Measurements from ENCODE around the gene BTK. TPM values are rescaled to one million over a fixed set of nuclear protein-coding genes. Genes with fewer than 3 reads are reported as not detected.

The BTK gene
- 0.07 TPM in 1 of 2 replicates, not detected in the other for total RNA-seq

DNA sequence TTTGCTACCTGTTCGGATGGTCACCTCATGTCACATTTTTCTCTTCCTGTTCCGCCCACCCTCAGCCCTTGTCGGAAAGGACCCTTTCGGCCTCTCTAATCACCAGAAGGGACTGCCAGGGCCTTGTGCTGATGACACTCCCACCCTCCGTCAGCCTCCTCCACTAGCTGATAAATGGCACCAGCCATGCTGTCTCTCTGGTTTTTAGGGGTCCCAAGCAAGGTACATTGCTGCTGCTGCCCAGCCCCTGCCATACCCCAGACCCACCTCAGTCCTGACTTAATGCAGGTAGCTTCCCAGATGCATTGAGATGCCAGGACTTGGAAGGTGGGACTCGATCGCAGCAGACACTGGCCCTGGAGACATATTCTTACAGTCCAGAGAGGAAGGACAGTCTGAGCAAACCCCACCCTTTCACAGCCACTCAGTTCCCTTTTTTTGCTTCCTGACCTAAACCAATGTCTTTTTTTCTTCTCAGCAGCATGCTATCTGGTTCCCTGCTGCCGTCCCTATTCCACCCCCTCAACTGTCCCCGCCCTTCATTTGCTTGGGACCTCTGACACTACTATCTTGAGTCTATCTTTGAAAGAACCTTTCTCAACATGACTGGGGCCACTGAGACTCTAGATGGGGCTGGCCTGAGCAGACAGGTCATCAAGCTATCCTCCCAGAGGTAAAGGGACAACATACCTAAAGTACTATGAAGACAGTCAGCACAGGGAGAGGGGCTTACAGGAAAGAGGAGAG is at the start of gene BTK:
BTK (minus strand) TSS at position 397 of the 747 bp plus-strand sequence. CDS start 10,907 bp downstream, outside the sequence.
- DNase-seq (ENCODE audit: low read depth, low spot score): no peak

DNA sequence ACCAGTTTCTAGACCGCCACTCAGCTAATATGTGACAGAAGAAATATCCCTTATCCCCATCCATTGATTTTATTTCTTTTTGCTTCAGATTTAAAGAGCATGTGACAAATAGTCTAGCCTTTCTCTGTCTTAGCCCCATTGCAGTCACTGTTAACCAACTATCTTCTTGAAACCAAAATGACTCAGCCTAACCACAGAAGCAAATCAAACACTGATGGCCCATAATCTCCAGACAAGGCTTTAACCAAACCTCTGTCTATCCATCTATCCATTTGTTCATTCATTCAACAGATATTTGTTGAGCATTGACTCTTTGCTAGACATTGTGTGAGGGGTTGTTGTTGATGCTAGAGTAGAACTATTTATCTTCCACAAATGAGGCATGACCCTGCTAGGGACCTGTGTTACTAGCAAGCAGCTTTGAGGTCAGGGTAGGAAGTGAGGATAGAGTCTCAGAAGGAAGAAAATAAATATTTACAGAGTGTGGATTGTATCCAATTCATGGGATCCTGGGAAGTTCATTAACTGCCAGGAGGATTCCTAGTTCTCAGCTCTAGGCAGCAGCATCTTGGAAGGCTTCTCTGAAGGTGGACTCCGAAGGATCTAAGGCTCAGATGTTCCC is 44.6 kb upstream of the BTK start:
- DNase-seq (ENCODE audit: low read depth, low spot score): no peak

DNA sequence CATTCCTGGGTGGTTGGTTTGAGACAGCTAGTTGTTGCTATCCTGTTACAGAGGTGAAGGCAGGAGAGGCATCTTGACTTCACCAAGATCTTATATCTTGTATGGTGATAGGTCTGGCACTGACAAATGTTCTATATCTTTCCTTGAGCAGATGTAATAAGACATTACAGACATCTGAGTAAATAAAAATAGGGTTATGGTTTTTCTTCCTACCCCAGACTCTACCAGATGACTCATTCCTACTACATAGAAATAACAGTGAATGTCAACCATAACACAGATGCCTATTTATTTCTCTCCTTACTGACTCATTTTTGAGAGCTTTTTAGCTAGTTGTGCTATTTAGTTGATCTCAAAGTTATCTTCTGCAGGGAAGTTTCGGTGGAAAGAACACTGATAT is 43.9 kb upstream of the BTK start:
- DNase-seq (ENCODE audit: low read depth, low spot score): no peak

DNA sequence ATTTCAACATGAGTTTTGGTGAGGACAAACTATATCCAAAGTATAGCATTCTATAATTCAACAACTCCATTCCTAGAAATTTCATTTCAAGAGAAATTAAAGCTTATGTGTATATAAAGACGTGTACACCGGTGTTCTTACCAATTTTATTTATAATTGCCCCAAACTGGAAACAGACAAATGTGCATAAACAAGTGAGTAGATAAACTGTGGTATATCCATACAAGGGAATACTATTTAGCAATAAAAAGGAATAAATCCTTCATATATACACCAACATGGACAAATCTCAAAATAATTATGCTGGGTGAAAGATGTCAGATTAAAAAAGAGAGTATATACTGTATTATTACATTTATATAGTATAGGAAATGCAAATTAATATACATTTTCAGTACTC is 42.0 kb upstream of the BTK start:
- DNase-seq (ENCODE audit: low read depth, low spot score): no peak

DNA sequence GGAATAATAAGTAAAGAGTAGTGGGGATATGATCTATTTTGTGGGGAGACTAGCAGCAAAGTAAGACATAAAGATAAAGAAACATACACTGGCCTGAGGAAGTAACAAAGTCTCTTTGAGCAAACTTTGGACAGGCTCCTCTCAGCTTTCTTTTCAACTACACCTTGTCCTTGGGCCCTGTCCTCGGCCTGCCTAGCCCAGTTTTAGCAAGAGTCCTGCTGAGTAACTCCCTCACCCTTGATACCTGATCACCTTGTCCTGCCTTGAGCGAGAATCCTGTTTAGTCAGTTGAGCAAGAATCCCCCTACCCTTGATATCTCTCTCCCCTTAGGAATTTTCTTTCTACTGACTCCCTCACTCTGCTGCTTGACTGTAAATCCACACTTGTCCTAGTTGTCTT is 33.5 kb upstream of the BTK start:
- no peak for DNase-seq (ENCODE audit: low read depth, low spot score)

DNA sequence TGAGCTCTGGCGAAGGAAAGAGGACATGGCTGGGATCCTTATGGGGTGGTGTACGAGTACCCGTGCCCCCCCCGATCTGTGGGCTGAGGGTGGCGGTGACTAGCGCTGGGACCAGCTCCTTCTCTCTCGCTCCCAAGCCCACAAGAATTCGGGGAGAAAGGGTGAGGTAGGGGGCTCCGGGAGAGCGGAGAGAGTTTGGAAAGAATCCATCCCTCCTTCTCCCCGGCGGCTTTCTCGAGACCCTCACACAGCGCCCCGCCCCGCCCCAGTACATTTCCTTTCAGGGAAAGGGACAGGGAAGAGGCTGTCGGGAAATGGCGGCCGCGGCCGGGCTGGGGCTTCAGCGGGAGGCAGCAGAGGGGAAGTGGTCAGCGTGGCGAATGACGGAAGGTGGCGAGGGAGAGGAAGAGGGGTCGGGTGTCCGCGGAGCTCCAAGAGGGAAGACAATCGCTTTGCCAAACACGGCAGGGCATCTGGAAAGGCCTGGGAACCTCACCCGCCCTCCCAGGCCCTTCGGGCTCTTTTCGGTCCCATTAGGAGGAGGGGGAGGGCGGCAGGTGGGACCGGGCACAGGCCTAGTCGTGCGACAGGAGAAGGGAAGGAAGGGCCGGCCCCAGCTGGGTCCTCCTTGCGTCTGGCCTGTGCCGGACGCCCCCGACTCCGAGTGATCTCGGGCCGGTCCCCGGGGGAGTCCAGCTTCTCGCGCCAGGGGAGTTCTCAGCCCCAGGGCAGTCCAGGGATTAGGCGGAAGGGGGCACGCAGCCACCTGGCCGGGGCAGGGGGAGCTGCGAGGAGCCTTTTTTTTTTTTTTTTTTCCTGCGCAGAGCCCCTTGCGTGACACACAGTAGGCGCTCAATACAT is 32.2 kb upstream of the BTK start:
- no peak for DNase-seq (ENCODE audit: low read depth, low spot score)

DNA sequence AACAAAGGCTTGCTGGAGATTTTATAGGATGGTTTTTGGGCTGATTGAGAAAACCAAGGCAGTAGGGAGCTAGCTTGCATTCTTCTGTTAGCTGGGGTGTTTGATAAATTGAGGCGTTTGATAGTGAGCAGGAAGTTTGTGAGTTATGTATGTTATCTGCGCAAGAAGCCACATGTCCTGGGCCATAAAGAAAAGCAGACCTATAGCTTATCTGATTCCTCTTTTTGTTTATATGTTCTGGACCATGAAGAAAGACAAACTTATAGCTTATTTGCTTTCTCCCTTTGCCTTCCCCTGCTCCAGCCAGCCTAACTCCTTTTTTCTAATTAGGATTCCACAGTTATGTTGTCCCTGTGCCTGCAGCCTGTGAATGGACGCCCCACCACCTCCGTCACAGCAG is 31.2 kb upstream of the BTK start:
- no peak for DNase-seq (ENCODE audit: low read depth, low spot score)

DNA sequence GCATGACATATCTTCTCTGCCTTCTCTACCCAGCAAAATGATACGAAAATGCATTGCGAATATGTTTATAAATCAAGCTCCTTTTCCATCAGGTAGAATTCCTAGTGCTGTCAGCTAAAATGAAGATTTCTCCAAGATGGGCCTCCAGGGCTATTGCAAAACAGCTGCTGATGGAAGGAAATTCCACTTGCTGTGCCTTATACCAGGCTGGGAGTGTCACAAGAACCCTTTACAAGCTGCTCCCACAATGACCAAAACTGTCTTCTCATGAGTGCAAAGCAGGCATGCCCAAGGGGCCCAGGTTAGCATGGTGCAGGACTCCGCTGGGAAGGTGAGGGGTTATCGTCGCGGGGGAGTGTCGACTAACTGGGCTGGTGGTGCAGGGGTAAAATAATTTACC is 30.7 kb upstream of the BTK start:
- DNase-seq (ENCODE audit: low read depth, low spot score): no peak

DNA sequence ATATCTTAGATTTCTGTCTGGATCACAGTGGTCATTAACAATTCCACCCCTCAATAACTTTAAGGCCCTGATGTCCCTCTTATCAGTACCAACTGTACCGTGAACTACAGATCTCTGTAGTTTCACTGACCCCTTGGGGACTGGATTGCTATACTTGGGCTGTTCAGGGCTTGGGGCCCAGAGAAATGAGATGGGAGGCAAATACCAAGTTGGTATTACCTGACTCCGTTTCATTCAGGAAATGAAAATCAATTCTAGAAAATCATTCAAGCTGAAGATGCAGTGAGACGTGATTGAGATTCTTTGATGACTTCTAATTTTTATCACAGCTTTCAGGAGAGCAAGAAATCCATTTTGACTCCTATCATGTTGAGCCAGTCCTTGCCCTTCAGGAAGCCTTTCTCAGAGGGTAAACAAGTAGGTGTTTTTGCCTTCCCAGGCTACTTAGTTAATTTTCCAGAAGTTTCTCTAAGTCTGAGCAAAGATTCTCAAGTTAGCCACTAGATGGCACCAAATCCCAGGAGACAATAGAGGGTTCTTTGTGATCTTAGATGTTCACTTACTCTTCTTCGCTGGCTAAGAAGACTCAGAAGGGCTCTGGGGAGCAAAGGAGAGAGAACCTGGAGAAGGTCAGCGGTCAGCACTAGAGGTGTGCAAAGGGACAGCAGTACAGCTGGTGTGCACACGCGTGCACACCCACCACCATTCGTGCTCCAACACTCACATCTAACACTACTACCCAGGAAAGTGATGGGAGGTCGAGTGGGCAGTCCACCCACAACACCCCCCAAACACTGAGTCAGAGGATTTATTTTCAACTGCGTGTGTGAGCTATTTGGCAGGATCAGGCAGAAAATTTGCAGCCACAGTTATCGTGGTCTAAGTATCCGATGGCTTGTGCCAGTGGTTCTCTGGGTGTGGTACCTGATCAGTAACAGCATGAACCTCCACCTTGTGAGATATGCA is 29.5 kb upstream of the BTK start:
- DNase-seq (ENCODE audit: low read depth, low spot score): peak; percentile 52

DNA sequence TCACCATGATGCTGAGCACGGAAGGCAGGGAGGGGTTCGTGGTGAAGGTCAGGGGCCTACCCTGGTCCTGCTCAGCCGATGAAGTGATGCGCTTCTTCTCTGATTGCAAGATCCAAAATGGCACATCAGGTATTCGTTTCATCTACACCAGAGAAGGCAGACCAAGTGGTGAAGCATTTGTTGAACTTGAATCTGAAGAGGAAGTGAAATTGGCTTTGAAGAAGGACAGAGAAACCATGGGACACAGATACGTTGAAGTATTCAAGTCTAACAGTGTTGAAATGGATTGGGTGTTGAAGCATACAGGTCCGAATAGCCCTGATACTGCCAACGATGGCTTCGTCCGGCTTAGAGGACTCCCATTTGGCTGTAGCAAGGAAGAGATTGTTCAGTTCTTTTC is 26.0 kb upstream of the BTK start:
- DNase-seq (ENCODE audit: low read depth, low spot score): no peak

DNA sequence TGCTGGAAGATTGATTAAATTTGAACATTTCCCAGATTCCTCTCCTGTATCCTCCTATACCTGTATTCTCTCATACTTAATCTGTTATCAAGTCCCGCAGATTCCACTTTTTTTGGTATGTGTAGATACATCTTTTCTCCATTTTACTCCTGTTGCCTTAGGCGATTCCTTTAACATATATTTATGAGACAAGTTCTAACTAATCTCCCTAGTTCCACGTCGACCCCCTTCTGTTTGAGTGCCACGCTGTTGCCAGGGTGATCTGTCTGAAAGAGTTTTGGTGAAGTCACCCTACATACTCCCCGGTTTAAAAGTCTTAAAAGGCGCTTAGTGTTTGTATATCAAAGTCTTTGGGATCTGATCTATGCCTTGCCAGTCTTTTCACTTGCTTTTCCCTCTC is 24.5 kb upstream of the BTK start:
- DNase-seq (ENCODE audit: low read depth, low spot score): no peak

DNA sequence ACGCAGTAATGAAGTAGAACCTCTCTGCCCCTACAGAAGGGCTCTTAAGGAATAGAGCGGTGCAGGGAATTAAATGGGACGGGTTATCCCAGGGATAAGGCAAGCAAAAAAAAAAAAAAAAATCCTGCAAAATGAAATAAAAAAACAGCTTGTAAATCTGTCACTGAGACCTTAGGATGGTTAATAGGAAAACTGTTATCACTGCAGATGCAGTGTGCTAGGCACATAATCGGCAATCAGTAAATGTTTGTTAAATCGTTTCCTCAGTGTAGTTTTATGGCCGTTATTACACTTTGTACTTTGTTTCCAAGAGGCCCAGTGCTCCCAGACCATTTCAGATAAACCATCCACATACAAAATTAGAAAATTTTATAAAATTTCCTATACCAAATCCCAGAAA is 23.1 kb upstream of the BTK start:
- no peak for DNase-seq (ENCODE audit: low read depth, low spot score)

DNA sequence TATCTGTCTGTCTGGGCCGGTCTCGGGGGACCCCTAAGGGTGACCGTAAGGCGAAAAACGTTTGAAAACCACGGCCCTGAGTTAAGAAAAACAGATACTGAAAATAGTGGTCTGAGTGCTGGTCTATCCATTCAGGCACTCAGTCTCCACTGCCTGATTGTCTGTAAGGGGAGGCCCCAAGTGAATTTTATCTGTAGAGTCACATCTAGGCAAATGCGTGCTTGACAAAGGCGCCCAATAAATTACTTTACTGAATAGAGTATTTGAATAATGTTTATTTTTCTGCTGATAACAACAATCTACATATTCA is 22.5 kb upstream of the BTK start:
- no peak for DNase-seq (ENCODE audit: low read depth, low spot score)

DNA sequence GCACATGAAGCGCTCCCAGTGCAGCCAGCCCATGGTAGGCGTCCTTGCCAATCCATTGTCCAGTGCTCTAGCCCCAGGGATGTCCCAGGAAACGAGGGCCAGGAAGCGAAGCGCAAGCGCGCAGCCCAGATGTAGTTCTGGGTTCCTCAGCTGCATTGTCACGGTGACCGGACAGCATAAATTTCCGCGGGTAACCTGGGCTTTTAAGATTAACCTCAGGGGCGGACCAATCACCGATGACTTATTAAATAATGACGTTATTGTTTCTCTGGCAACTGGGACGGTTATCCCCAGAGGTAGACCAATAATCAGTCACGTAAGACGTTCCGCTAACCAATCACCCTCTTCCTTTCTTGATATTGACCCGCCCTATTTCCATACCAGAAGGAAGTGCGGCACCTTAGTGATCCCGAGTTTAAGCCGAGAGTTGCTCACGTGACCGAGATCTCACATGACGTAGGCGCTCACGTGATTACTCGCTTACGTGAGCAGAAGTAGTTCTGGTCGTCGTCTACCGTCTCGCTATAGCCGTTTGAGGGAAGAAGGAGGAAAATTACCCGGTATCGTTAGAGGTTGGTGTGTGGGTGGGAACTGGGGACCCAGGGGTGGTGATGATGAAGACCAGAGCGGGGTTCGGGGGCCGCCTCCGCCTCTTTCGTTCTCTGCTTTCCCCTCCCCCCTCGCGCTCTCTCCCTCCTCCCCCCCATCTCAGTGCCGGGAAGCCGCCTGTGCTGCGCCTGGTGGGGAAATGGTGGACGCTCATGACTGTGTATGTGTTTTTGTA is 21.9 kb upstream of the BTK start, which contains the start of the genes GLA and HNRNPH2:
GLA (minus strand) TSS at position 178 of the 784 bp plus-strand sequence; CDS start at position 156, 22 bp downstream.
HNRNPH2 (plus strand) TSS at position 475 of the 784 bp plus-strand sequence. CDS start 3,767 bp downstream, outside the sequence.
- peak; percentile 94 for DNase-seq (ENCODE audit: low read depth, low spot score)

DNA sequence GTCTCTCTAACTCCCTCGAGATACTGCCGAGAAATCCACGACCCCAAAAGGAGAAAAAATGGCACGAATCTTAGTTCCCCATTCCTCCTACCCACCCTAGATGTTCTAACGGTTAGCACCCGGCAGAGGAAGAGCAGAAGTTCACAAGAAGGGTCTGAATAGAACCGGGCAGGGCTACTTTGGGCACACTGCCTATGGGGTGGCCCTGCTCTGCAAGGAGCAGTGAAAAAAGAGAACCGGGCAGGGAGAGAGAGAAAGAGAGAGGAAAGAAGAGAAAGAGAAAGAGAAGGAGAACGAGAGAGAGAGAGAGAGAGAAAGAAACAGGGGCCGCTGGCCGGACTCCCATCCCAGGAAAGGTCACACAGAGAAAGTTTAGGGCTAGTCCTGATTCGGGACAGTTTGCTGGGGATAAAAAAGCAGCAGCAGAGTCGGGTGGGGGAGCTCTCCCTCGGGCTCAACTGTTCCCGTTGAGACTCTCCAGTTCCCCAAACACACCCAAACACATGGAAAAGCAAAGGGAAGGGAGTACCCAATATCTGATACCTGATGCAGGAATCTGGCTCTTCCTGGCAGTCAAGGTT is 21.3 kb upstream of the BTK start:
- no peak for DNase-seq (ENCODE audit: low read depth, low spot score)

DNA sequence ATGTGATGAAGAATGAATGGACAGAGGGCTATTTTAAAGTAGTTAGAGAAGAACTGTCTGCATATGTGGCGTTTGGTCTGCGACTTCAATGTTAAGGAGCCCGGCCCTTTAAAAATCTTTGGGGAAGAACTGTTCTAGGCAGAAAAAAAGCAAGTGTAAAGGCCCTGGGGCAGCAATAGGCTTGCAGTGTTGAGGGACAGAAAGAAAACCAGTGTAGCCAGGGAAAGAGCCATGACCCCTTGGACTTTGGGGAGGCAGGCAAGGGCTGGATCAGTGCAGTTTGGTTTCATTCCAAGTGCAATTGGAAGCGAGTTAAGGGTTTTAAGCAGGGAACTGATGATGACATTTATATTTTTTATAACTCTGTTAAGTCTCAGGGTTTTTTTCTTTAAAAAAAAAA is 13.8 kb upstream of the BTK start:
- no peak for DNase-seq (ENCODE audit: low read depth, low spot score)

DNA sequence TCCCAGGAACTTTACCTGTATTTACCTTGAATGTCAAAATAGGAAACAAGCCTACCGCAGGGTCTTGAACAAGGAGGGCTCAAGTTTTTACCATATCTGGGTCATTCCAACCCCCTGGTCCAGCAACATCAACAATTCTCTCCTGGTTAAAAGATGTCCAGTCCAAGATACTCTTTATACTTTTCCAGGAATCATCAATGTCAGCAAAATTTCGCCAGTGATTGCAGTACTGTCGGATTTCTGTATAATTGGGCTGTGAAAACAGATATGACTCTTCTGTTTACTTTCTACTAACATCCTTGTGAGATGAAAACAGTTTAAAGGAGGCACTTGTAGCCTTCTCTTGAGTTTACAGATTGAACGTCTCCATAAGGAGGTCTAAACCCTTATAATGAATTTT is 12.7 kb upstream of the BTK start:
- no peak for DNase-seq (ENCODE audit: low read depth, low spot score)

DNA sequence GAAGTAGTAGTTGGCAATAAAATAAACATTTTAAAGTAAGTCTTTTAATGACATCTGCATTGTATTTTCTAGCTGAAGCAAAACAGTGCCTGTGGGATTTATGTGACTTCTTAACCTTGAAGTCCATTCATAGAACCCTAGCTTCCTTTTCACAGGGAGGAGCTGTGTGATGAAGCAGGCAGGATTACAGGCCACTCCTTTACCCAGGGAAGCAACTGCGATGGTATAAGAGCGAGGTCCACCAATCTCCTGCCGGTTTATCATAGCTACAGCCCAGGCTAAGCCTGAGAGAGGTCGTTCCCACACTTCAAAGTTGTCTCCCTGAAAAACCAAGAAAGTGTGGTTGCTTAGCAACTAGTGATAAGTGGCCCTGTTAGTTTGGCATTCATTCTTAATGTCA is 11.8 kb upstream of the BTK start:
- no peak for DNase-seq (ENCODE audit: low read depth, low spot score)

DNA sequence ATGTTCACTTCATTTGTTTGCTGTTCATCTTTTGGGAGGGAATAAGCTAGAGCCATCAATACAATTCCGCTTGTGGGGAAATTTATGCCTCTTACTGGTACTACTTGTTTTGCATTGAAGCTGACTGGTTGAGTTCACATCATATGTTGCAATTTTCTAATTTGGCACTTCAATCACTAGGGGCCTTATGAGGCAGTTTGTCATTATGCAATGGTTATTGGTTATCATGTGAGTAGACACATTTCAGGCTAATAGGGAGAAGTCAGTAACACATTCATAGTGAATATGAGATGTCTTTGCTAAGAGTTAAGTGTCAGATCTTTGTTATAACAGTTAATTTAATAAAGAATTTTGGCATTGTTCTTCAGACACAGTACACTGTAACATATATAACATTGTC is 9.8 kb upstream of the BTK start:
- no peak for DNase-seq (ENCODE audit: low read depth, low spot score)

DNA sequence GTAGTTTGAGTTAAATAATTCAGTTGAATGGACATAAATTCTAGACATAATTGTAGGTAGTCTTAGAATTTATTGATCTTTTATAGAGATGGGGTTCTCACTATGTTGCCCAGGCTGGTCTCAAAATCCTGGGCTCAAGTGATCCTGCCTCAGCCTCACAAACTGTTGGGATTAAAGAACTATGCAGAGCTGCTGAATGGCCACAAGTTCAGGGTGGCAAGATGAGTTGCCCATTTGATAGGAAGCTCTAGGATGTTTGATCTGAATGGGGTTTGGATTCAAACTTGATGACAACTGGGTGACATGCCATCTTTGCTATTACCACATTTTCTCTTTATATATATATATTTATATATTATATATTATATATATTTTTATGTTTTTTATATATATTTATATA is 8.4 kb upstream of the BTK start:
- no peak for DNase-seq (ENCODE audit: low read depth, low spot score)

All from pulmonary artery endothelial cell (primary cell).